Aorta (tissue), 5 donors: ENCODE results near the gene TOMM5. TPM values are rescaled to one million over a fixed set of nuclear protein-coding genes. Genes with fewer than 3 reads are reported as not detected.
A peak's percentile ranks its signal among the peaks of the same experiment; 100 is the strongest.
"Not testable (repeated sequence)": the region's sequence is repeated elsewhere in the genome, so short reads cannot be mapped to it uniquely, and the experiment has no call there.

Source experiments
- ATAC-seq: fragments of 200-7000 bp; cut with Tn5 transposase; one replicate; pipeline ENCODE4 v1.9.1; 2022; ENCODE audit warnings: moderate library complexity; ENCODE audit not compliant: low FRiP score
- DNase-seq, 2 donors: peaks; one replicate each; pipeline ENCODE4 v3.0.0-alpha.2; 2020
- H3K27ac ChIP-seq, 2 donors: one replicate each; pipeline ENCODE4 v1.5.1; 2013; ENCODE audit warnings: low read length in 2 of 2, mild to moderate bottlenecking in 2 of 2, moderate library complexity in 2 of 2, control low read depth in 1 of 2, inconsistent platforms in 1 of 2, low read depth in 1 of 2
- H3K27me3 ChIP-seq, 2 donors: one replicate each; pipeline ENCODE4 v1.6.1; 2013; ENCODE audit warnings: control low read depth in 1 of 2, low read length in 1 of 2, mild to moderate bottlenecking in 1 of 2, moderate library complexity in 1 of 2; ENCODE audit not compliant: insufficient read depth in 2 of 2, control insufficient read depth in 1 of 2
- H3K36me3 ChIP-seq, 2 donors: one replicate each; pipeline ENCODE4 v1.6.1; 2013; ENCODE audit warnings: control low read depth in 1 of 2, low read length in 1 of 2, mild to moderate bottlenecking in 1 of 2; ENCODE audit not compliant: insufficient read depth in 2 of 2, control insufficient read depth in 1 of 2
- H3K4me1 ChIP-seq, 2 donors: one replicate each; pipeline ENCODE4 v1.6.1; 2013; ENCODE audit warnings: low read length in 2 of 2, control low read depth in 1 of 2, mild to moderate bottlenecking in 1 of 2, moderate library complexity in 1 of 2; ENCODE audit not compliant: insufficient read depth in 2 of 2, control insufficient read depth in 1 of 2
- H3K4me3 ChIP-seq, 2 donors: one replicate each; pipeline ENCODE4 v1.5.1; 2013; ENCODE audit warnings: low read length in 2 of 2, control low read depth in 1 of 2, mild to moderate bottlenecking in 1 of 2
- H3K9me3 ChIP-seq: one replicate; pipeline ENCODE4 v1.6.1; 2013; ENCODE audit warnings: mild to moderate bottlenecking, low read length; ENCODE audit not compliant: control insufficient read depth
- WGBS, 2 donors: extraction: QIAGEN DNeasy Blood & Tissue Kit; methylation state at CpG; one replicate each; pipeline ENCODE4 v1.1.7; 2013; 5-methylcytosine and 5-hydroxymethylcytosine counted together
- intact Hi-C, 2 donors: fragments of 100-400 bp; cut with DNase I; formaldehyde crosslinking; loops; one replicate each; pipeline versions ENCODE4 v1.14.2 to v1.15.0; 2022
- polyA plus RNA-seq, 2 donors: library from polyadenylated mRNA; stranded (reverse); fragments of 200-250 nt; gene quantifications; one replicate each; pipeline ENCODE4 v1.2.3, GENCODE V29; 2013
- total RNA-seq, 2 donors: library from RNA; stranded (reverse); fragmentation: NEBNext Ultra II Directional; extraction: Animal tissue kit (Norgen Biotek cat#: 25700); gene quantifications; one replicate each; pipeline ENCODE4 v1.2.1, GENCODE V29; 2021
- donor health status: healthy with polysubstance abuse.
- donor health status: Bipolar disorder and iron deficiency.
- donor health status: DM: no; HTN: no; CAD: no.
- donor health status: DM: no; HTN: no; CAD: no.
- donor health status: DM: yes; HTN: yes; CAD: no.

TOMM5 gene
- total and polyA plus RNA-seq, 4 donors, result 39.8 to 171 (median 63.6) TPM

DNA sequence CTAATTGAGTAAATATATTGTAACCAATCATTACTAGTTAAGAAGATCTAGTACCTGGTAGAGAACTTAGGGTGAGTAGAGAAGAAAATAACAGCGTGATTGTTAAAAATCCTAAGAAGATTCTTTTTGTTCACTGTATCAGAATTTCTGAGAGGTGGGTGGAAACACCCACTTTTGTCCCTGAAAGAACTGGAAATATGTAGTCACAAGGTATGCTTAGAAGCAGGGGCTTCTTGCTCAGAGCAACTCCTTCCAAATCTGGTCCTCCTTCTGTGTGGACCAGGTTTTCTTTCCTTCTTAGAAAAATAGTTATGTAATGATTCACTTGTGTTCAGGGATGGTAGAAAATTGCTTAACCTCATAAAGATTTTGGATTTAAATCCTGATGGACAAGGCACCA, 11.9 kb upstream of the TOMM5 start:
- Histone ChIP-seq H3K4me1 (no peaks in the 10 kb centered on the region), H3K9me3 (no peaks in the 10 kb centered on the region), H3K27me3 (peaks cover 0 to 2% of the 10 kb centered on the region in 2 donors), H3K4me3 (no peak overlapping the region), H3K36me3 (no peaks in the 10 kb centered on the region), H3K27ac (no peak overlapping the region)
- 74 to 86% methylated on average over 1 of the region's 1 CpG for WGBS, 2 donors
- intact Hi-C loops, result loop anchor here in 1 of 2 donors (10.0 kb wide), 1 partner anchor 49 kb away; no protein-coding TSS in a partner anchor
- no peak for DNase-seq
- ATAC-seq, result no peak

DNA sequence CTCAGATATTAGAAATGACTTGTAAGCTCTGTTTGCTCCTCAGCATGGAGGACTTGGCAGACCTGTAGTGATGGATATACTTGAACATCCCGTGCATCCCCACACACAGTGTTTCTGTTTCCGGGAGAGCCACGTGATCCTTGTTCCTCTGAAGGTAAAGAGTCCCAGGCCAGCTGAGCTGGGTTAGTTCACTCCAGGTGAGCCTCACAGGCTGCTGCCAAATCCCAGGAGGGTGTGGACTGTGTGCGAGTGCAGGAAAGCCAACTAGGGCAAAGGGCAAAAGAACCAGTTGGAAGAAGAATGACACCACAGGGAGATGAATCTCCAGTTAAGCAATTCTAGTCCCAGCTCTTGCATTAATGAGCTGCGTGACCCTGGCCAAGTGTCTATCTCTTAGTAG, 10.4 kb upstream of the TOMM5 start:
- H3K4me1 ChIP-seq, result no peaks in the 10 kb centered on the region
- H3K9me3 ChIP-seq, result no peaks in the 10 kb centered on the region
- no peaks in the 10 kb centered on the region for H3K36me3 ChIP-seq
- ATAC-seq, result peak; percentile 19
- peaks cover 0 to 3% of the 10 kb centered on the region in 2 donors for H3K27me3 ChIP-seq
- H3K4me3 ChIP-seq, result no peak overlapping the region
- no peak for DNase-seq
- intact Hi-C loops, result loop anchor here in 1 of 2 donors (10.0 kb wide), 1 partner anchor 48 kb away; no protein-coding TSS in a partner anchor
- no peak overlapping the region for H3K27ac ChIP-seq
- WGBS, 2 donors, result 69 to 71% methylated on average over 5 of the region's 5 CpGs

DNA sequence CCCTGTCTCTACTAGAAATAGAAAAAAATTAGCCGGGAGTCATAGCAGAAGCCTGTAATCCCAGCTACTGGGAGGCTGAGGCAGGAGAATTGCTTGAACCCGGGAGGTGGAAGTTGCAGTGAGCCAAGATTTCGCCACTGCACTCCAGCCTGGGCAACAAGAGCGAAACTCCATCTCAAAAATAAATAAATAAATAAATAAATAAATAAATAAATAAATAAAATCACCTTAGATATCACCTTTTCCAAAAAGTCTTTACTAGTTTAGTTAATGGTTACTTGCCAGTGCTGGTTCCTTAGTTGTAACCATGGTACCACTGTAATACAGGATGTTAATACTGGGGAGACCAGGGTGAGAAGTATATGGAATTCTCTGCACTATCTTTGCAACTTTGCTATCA, 9.7 kb upstream of the TOMM5 start:
- not testable (repeated sequence) for DNase-seq

DNA sequence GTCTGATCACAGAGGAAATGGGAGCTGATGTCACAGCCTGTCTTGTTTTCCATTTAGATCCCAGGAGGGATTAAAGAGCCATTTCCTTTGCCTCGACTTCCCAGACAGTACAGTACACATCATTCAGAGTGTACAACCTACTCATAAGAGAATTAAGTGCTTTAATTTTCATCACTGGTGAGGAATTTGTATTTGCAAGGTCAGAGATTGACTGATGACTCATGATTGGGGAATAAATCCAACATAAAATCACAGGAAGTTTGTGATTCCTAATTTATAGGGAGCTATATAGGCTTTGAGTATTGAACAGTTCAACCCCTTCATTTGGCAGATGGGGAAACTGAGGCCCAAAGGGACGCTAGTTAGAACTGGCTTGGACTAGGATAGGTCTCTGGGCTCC, 4.1 kb upstream of the TOMM5 start:
- Histone ChIP-seq H3K36me3 (no peaks in the 10 kb centered on the region), H3K4me1 (no peaks in the 10 kb centered on the region), H3K27me3 (peaks cover 0 to 1% of the 10 kb centered on the region in 2 donors), H3K4me3 (no peak overlapping the region), H3K9me3 (no peaks in the 10 kb centered on the region), H3K27ac (no peak overlapping the region)
- WGBS, 2 donors, result 48% methylated on average over 2 of the region's 2 CpGs
- no peak for DNase-seq
- no peak for ATAC-seq
- intact Hi-C loops, result no loop called here

More for the DNA sequence above, 9.7 kb upstream of the TOMM5 start:
- not testable (repeated sequence) for H3K36me3 ChIP-seq, H3K27ac ChIP-seq, H3K4me3 ChIP-seq, H3K4me1 ChIP-seq, ATAC-seq, H3K9me3 ChIP-seq, H3K27me3 ChIP-seq
- 78 to 91% methylated on average over 4 of the region's 4 CpGs for WGBS, 2 donors
- intact Hi-C loops, result loop anchor here in 1 of 2 donors (10.0 kb wide), 1 partner anchor 47 kb away; no protein-coding TSS in a partner anchor

DNA sequence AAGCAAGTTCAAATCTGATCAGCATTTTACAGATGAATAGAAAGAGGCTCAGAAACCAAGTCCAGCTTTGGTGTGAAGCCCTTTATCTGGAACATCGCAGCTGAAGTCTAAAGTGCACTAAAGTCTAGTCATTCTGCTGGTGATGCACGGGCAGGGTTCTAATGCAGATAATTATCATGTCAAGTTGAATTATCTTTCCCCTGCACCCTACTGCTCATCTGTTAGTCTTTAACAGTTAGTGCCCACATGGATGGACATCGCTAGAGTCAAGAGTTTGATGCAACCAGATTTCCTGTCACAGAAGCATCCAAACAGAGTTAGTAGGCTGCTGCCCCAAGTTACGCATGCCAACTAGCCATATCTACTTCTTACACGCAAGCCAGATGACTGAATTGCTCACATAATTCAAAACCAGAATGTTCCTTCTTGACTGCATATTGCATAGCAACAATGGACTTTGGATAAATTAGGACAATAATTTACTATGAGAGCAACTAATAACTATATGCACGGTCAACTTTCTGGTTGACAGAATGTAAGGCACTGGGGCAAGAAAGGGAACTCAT, 1.6 kb upstream of the TOMM5 start:
- 69 to 77% methylated on average over 6 of the region's 6 CpGs for WGBS, 2 donors
- intact Hi-C loops, result loop anchor here (2.0 to 5.0 kb wide), 2 partner anchors 107 to 112 kb away; no protein-coding TSS in a partner anchor
- H3K4me3 ChIP-seq, result no peak overlapping the region
- ATAC-seq (no peak), DNase-seq (no peak)
- H3K36me3 ChIP-seq, result no peaks in the 10 kb centered on the region
- H3K9me3 ChIP-seq, result no peaks in the 10 kb centered on the region
- H3K27me3 ChIP-seq, result peaks cover 0 to 1% of the 10 kb centered on the region in 2 donors
- H3K4me1 ChIP-seq, result no peaks in the 10 kb centered on the region
- H3K27ac ChIP-seq, result peak overlapping the region in 1 of 2 donors; percentile 25

DNA sequence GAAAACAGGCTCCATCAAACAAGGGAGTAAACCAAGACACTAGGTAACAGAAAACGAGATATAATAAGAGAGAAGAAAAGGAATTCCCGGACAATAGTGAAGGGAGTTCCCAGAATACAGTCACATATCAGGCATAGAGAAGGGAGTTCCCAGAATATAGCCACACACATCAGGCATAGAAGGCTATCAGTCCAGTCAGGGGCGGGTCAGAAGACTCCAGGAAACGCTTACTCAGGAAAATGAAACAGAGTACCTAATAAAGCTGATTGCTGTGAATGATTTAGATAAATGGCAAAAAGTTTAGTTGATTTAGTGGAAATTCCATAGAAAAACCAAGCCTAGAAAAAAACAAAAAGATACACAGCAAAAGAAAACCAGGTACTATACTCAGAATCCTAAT, 4.9 kb downstream of the TOMM5 start:
- no peaks in the 10 kb centered on the region for H3K9me3 ChIP-seq
- no peaks in the 10 kb centered on the region for H3K4me1 ChIP-seq
- no peak overlapping the region for H3K4me3 ChIP-seq
- ATAC-seq (no peak), DNase-seq (no peak)
- no peak overlapping the region for H3K27ac ChIP-seq
- 76 to 87% methylated on average over 4 of the region's 4 CpGs for WGBS, 2 donors
- intact Hi-C loops, result no loop called here
- H3K27me3 ChIP-seq, result no peaks in the 10 kb centered on the region
- H3K36me3 ChIP-seq, result peaks cover 2 to 5% of the 10 kb centered on the region in 2 donors

DNA sequence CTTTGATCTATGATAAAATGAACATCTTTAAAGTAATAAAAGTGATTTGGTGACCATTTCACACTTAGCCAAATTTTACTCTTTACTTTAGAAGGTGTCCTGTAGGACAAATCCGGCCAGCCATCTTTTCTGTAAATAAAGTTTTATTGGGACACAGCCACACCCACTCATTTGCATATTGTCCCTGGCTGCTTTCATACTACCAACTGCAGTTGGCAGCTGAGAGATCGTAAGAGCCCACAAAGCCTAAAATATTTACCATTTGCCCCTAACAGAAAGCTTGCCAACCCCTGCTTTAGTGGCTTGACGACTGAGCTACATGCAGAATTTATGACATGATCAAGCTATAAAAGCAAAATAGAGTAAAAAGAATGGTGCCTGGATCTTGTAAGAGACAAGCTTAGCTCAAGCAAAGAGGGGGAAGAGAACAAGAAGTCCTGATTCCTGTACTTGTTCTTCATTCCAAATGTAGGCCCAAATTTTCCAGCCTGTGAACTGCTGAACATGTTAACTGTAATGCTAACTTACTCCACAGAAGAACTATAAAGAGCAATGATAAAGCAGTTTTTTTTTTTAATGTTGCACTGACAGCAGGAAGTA, 8.8 kb downstream of the TOMM5 start:
- no peak for DNase-seq
- 85 to 86% methylated on average over 3 of the region's 3 CpGs for whole genome bisulfite sequencing, 2 donors
- no peak overlapping the region for H3K27ac ChIP-seq
- intact Hi-C loops, result no loop called here
- no peak overlapping the region for H3K4me3 ChIP-seq
- peaks cover 2 to 5% of the 10 kb centered on the region in 2 donors for H3K36me3 ChIP-seq
- no peaks in the 10 kb centered on the region for H3K4me1 ChIP-seq
- H3K27me3 ChIP-seq, result no peaks in the 10 kb centered on the region
- H3K9me3 ChIP-seq, result no peaks in the 10 kb centered on the region
- no peak for ATAC-seq

DNA sequence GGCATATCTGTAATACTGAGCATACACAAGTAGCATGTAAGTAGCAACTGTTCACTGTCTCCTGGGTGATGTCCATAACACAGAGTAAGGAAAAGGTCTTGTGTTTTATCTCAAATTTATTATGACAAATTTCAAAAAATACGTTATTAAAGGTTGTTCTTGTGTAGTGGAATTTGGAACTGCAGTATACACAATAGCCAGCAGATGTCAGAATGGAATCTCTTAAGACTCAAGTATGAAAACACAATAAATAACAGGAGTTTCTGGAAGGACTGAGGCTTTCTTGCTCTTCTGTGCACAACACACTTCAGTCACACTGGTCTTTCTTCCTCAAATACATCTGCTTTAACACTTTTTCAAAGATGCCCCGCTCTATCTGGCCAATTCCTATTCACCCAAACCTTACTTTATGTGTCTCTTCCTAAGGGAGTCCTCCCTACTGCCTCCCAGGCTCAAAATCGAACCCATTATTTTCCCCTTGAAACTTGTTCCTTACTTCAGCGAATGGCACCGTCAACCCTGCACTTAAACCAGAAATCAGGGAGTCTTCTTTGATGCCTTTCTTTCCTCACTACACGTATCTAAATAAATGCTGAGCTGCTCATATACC, 9.7 kb downstream of the TOMM5 start:
- DNase-seq, result no peak
- Histone ChIP-seq H3K36me3 (peaks cover 2 to 5% of the 10 kb centered on the region in 2 donors), H3K27ac (no peak overlapping the region), H3K4me1 (no peaks in the 10 kb centered on the region), H3K27me3 (no peaks in the 10 kb centered on the region), H3K4me3 (no peak overlapping the region), H3K9me3 (no peaks in the 10 kb centered on the region)
- ATAC-seq, result peak; percentile 59
- WGBS, 2 donors, result 66 to 72% methylated on average over 6 of the region's 6 CpGs
- intact Hi-C loops, result no loop called here
